Measurements from ENCODE around the gene OR5V1. TPM values are rescaled to one million over a fixed set of nuclear protein-coding genes. Genes with fewer than 3 reads are reported as not detected.

OR5V1 gene
- total and polyA plus RNA-seq, 7 donors = not detected

Other genes with a start within 250 kb of the OR5V1 start
- not detected for gene OR2J2, start 198.0 kb downstream of the OR5V1 start, total RNA-seq
- gene OR2J2, start 198.0 kb downstream of the OR5V1 start, polyA plus RNA-seq = not detected
- gene OR14J1, start 67.2 kb downstream of the OR5V1 start, total RNA-seq = not detected
- gene OR14J1, start 67.2 kb downstream of the OR5V1 start, polyA plus RNA-seq = not detected
- gene OR12D3, start 6.4 kb upstream of the OR5V1 start, total RNA-seq = not detected
- not detected for gene OR12D3, start 6.4 kb upstream of the OR5V1 start, polyA plus RNA-seq
- not detected for gene OR12D2, start 26.8 kb upstream of the OR5V1 start, total RNA-seq
- gene OR12D2, start 26.8 kb upstream of the OR5V1 start, polyA plus RNA-seq = not detected
- not detected for gene OR12D1, start 46.1 kb upstream of the OR5V1 start, total RNA-seq
- not detected for gene OR12D1, start 46.1 kb upstream of the OR5V1 start, polyA plus RNA-seq
- gene OR10C1, start 70.4 kb upstream of the OR5V1 start, total RNA-seq = not detected
- gene OR10C1, start 70.4 kb upstream of the OR5V1 start, polyA plus RNA-seq = not detected
- not detected for gene OR11A1, start 88.2 kb upstream of the OR5V1 start, total RNA-seq
- gene OR11A1, start 88.2 kb upstream of the OR5V1 start, polyA plus RNA-seq = not detected
- gene OR2H1, start 88.3 kb upstream of the OR5V1 start, total RNA-seq = not detected
- gene OR2H1, start 88.3 kb upstream of the OR5V1 start, polyA plus RNA-seq = not detected
- gene MAS1L, start 119.1 kb upstream of the OR5V1 start, total RNA-seq = not detected
- not detected for gene MAS1L, start 119.1 kb upstream of the OR5V1 start, polyA plus RNA-seq
- gene UBD, start 190.9 kb upstream of the OR5V1 start, total RNA-seq = under 1 TPM in 1 of 4 donors, not detected in 3; 0.71 TPM
- 100 to 1,000 TPM in 1 of 3 donors, 10 to 100 TPM in 1, 1 to 10 TPM in 1; 4.8 to 207 (median 15.3) TPM for gene UBD, start 190.9 kb upstream of the OR5V1 start, polyA plus RNA-seq
- gene OR2H2, start 216.3 kb upstream of the OR5V1 start, total RNA-seq = not detected
- gene OR2H2, start 216.3 kb upstream of the OR5V1 start, polyA plus RNA-seq = not detected

Measured in sigmoid colon (tissue), 7 donors.